ENCODE data around the gene RNF113B.

RNF113B gene

GRCh38 chr13:98173431-98174152 lies 3.5 kb downstream of the RNF113B start:
- DNase-seq, result no peak

- no peak for DNase-seq
Observed at GRCh38 chr13:98172590-98173422, 4.3 kb downstream of the RNF113B start.

- no peak for DNase-seq
Observed at GRCh38 chr13:98171900-98172589, 5.0 kb downstream of the RNF113B start.

- no peak for DNase-seq
Observed at GRCh38 chr13:98169331-98169730, 7.7 kb downstream of the RNF113B start.

- no peak for DNase-seq
Observed at GRCh38 chr13:98162935-98163334, 14.1 kb downstream of the RNF113B start.

GRCh38 chr13:98158172-98158899 lies 18.7 kb downstream of the RNF113B start:
- DNase-seq, result no peak

GRCh38 chr13:98157609-98158008 lies 19.5 kb downstream of the RNF113B start:
- no peak for DNase-seq

- DNase-seq, result no peak
Observed at GRCh38 chr13:98157188-98157587, 19.9 kb downstream of the RNF113B start.

GRCh38 chr13:98156259-98156658 lies 20.8 kb downstream of the RNF113B start:
- DNase-seq, result no peak

- no peak for DNase-seq
Observed at GRCh38 chr13:98155475-98156109, 21.5 kb downstream of the RNF113B start.

- no peak for DNase-seq
Observed at GRCh38 chr13:98150832-98151479, 26.1 kb downstream of the RNF113B start.

- no peak for DNase-seq
Observed at GRCh38 chr13:98147521-98147920, 29.5 kb downstream of the RNF113B start.

GRCh38 chr13:98144801-98145350 lies 32.2 kb downstream of the RNF113B start:
- no peak for DNase-seq

- no peak for DNase-seq
Observed at GRCh38 chr13:98144027-98144741, 32.9 kb downstream of the RNF113B start.

- DNase-seq, result no peak
Observed at GRCh38 chr13:98143601-98144026, 33.5 kb downstream of the RNF113B start.

GRCh38 chr13:98143157-98143553 lies 33.9 kb downstream of the RNF113B start:
- no peak for DNase-seq

GRCh38 chr13:98142380-98143156 lies 34.5 kb downstream of the RNF113B start, which contains the start of gene FARP1:
TSS of gene FARP1 (plus strand) at chr13:98143094. CDS start at chr13:98213243, 70,149 bp downstream.
- DNase-seq, result peak; percentile 76

- peak; percentile 32 for DNase-seq
Observed at GRCh38 chr13:98141509-98142379, 35.3 kb downstream of the RNF113B start.

- DNase-seq, result no peak
Observed at GRCh38 chr13:98141091-98141490, 36.0 kb downstream of the RNF113B start.
